Activated naive CD8-positive, alpha-beta T cell treated with anti-CD3 and anti-CD28 coated beads, Interleukin-2, amount 10 ng/mL, durations not matched to agents 7 days and 5 days (primary cell): ENCODE data around the gene PER3. TPM values are rescaled to one million over a fixed set of nuclear protein-coding genes. Genes with fewer than 3 reads are reported as not detected.

ENCODE experiments used
- ATAC-seq: fragments of 150-1000 bp; cut with Tn5 transposase; one replicate; pipeline ENCODE4 v1.10.0; 2021; ENCODE audit warnings: low read depth, moderate library complexity
- POLR2A ChIA-PET: fragments of 350-600 bp; sonication (Branson Sonifier 250); formaldehyde crosslinking; loops from one replicate; lab custom pipeline; 2021; ENCODE audit warnings: antibody characterized with exemption; lab: Charles Lee
- DNase-seq: peaks from one replicate; pipeline ENCODE4 v3.0.0; 2021
- H3K27ac Mint-ChIP-seq: one replicate; pipeline ENCODE4 v1.8.0; 2022; ENCODE audit warnings: mild to moderate bottlenecking, mixed read lengths
- H3K27me3 Mint-ChIP-seq: one replicate; pipeline ENCODE4 v1.8.0; 2022; ENCODE audit warnings: mild to moderate bottlenecking, moderate library complexity, mixed read lengths
- H3K36me3 Mint-ChIP-seq: one replicate; pipeline ENCODE4 v1.8.0; 2021; ENCODE audit warnings: mild to moderate bottlenecking, mixed read lengths
- H3K4me1 Mint-ChIP-seq: one replicate; pipeline ENCODE4 v1.8.0; 2021; ENCODE audit warnings: mixed read lengths
- H3K4me3 Mint-ChIP-seq: one replicate; pipeline ENCODE4 v1.8.0; 2022; ENCODE audit warnings: mild to moderate bottlenecking, moderate library complexity, mixed read lengths
- H3K9me3 Mint-ChIP-seq: one replicate; pipeline ENCODE4 v1.8.0; 2021; ENCODE audit warnings: mixed read lengths
- total RNA-seq, 2 experiments: library from RNA; stranded (reverse); gene quantifications; one replicate each; pipeline ENCODE4 v1.2.3, GENCODE V29; 2021

Gene PER3
- total RNA-seq, 2 experiments from 2014 or later, result 3.3 to 3.6 TPM

DNA sequence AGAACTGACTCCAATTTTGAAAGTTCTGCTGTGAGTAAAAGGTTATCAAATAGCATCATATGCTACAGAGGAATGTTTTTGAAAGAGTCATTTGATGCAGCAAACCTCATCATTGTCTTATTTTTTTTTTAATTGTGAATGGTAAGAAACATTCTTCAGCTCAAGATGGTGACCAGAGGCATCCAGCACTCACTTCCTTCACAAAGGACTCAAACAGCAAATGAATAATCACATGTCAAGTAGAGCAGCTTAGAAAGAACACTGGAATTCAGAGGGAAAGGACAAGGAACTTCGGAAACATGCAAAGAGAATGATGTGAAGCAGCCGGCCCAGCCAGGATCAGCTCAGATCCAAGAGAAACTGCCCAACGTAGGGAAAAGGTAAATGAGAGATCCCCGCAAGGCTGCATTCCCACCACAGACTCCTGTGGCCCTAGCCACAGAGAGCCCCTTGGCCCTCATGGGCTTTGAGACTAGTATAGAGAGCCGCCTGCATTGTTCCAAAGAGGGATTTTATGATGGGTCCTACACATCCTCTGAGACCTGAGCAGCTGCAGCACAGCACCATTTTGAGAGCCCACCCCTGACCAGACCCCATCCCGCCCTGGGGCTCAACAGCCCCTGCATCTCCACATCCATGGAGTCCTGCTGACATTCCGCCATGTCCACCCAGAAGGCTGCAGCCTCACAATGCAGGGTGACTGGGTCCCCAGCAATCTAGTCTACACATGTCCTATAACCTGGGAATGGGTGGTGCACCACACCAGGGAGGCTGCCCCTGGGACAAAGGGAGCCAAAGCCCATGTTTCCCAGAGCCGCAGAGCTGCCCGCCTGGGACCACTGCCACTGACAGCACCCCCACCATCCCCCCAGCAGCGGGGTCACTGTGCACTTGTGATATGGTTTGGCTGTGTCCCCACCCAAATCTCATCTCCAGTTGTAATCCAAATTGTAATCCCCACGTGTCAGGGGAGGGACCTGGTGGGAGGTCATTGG is 90.0 kb downstream of the PER3 start:
- Mint-ChIP-seq H3K27ac (no peak overlapping the region), H3K27me3 (peaks cover 2% of the 10 kb centered on the region), H3K4me1 (peaks cover 6% of the 10 kb centered on the region), H3K4me3 (no peak overlapping the region), H3K36me3 (peaks cover 7% of the 10 kb centered on the region), H3K9me3 (peaks cover 9% of the 10 kb centered on the region)
- no peak for DNase-seq
- POLR2A ChIA-PET, result no interaction called here
- no peak for ATAC-seq

DNA sequence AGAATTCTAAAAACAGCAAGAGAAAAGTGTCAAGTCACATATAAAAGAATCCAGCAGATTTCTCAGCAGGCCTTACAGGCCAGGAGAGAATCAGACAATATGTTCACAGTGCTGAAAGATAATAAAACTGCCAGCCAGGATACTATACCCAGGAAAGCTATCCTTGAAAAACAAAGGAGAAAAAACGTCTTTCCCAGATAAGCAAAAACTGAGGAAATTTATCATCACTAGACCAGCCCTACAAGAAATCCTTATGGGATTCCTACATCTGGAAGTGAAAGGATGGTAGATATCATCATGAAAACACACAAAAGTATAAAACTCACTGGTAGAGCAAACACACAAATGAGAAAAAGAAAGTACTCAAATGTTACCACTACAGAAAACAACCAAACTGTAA is 93.9 kb downstream of the PER3 start:
- DNase-seq, result no peak
- POLR2A ChIA-PET, result no interaction called here
- Mint-ChIP-seq H3K4me1 (peaks cover 6% of the 10 kb centered on the region), H3K27me3 (peaks cover 6% of the 10 kb centered on the region), H3K4me3 (no peak overlapping the region), H3K27ac (no peak overlapping the region), H3K9me3 (peaks cover 9% of the 10 kb centered on the region), H3K36me3 (peaks cover 7% of the 10 kb centered on the region)
- no peak for ATAC-seq

DNA sequence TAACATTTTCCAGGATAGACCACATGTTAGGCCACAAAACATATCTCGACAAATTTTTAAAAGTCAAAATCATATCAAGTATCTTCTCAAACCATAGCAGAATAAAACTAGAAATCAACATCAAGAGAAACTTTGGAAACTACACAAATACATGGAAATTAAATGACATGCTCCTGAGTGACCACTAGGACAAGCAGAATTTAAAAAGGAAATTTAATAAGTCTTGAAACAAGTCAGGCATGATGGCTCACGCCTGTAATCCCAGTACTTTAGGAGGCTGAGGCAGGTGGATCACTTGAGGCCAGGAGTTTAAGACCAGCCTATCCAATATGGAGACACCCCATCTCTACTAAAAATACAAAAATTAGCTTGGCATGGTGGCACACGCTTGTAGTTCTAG is 95.1 kb downstream of the PER3 start:
- peaks cover 6% of the 10 kb centered on the region for H3K4me1 Mint-ChIP-seq
- POLR2A ChIA-PET, result no interaction called here
- DNase-seq (no peak), ATAC-seq (no peak)
- H3K9me3 Mint-ChIP-seq, result peaks cover 9% of the 10 kb centered on the region
- H3K4me3 Mint-ChIP-seq, result no peak overlapping the region
- H3K36me3 Mint-ChIP-seq, result peaks cover 7% of the 10 kb centered on the region
- H3K27me3 Mint-ChIP-seq, result peaks cover 6% of the 10 kb centered on the region
- H3K27ac Mint-ChIP-seq, result no peak overlapping the region

DNA sequence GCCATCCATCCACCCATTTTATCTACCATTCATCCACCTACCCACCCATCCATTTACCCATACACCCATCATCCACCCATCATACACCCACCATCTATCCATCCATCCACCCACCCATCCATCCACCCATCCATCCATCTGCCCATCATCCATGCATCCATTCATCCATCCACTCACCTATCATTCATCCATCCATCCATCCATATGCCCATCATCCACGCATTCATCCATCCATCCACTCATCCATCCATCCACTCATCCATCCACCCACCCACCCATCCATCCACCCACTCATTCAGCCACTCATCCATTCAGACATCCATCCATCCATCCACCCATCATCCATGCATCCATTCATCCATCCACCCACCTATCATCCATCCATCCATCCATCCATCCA is 100.7 kb downstream of the PER3 start:
- H3K36me3 Mint-ChIP-seq, result peaks cover 1% of the 10 kb centered on the region
- DNase-seq, result no peak
- H3K27me3 Mint-ChIP-seq, result peaks cover 18% of the 10 kb centered on the region
- no peak for ATAC-seq
- peaks cover 4% of the 10 kb centered on the region for H3K9me3 Mint-ChIP-seq
- POLR2A ChIA-PET, result no interaction called here
- H3K4me1 Mint-ChIP-seq, result no peaks in the 10 kb centered on the region
- no peak overlapping the region for H3K27ac Mint-ChIP-seq
- H3K4me3 Mint-ChIP-seq, result no peak overlapping the region

DNA sequence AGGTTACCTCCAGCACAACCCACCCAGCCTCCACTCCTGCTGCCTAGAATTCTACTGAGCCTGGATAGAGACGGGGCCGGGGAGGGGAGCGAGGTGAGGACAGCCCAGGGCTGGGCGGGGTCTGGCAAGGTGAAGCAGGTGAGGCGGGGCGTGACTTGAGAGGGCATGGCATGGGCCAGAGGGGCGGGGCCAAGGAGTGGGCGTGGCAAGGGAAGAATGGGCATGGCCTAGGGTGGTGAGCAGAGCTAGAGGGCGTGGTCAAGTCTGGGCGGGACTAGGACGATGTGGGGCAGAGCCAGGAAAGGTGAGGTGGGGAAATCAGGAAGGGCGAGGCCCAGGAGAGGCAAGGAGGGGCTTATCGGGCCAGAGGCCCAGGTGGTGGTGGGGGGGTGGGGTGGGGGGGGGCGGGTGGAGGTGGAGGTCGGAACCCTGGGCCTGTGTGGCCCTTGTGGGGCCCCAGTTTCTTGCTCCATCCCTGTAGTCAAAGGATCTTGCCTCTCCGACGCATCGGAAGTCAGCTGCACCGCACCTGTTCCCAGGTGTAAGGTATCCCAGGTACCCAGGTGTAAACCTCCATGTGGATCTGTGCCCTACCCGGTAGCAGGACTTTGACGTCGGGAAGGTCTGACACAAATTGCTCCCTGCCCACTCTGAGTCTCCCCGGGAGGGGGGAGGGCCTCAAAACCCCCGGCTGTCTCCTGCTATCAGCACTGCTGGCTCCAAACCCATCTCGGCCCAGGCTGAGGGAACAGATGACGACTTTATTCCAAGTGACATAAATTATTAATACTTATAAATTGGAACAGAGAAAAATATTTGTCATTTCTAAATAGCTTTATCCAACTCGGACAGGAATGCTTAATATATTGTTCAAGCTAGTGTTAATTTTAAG is 101.7 kb downstream of the PER3 start:
- Mint-ChIP-seq H3K9me3 (peaks cover 5% of the 10 kb centered on the region), H3K27ac (no peak overlapping the region), H3K4me1 (no peaks in the 10 kb centered on the region), H3K27me3 (peaks cover 16% of the 10 kb centered on the region), H3K4me3 (no peak overlapping the region), H3K36me3 (peaks cover 1% of the 10 kb centered on the region)
- DNase-seq (no peak), ATAC-seq (no peak)
- POLR2A ChIA-PET, result no interaction called here

DNA sequence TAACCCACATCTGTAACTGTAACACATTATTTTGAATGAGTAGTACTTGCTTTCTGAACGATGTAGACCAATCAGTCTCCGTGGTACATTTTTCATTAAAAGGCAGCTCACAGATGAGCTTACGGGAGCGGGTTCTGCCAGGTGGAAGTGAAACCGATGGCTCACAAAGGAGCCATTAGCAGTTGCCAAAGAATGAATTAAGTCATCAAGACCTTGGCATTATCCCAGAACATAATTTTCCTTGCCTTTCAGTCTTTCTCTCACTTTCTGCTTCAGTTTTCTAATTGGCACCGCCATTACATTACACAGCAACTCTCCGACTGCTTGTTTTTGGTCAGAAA is 102.3 kb downstream of the PER3 start:
- DNase-seq, result no peak
- peaks cover 8% of the 10 kb centered on the region for H3K9me3 Mint-ChIP-seq
- no peak for ATAC-seq
- POLR2A ChIA-PET, result no interaction called here
- H3K4me3 Mint-ChIP-seq, result no peak overlapping the region
- H3K4me1 Mint-ChIP-seq, result no peaks in the 10 kb centered on the region
- peaks cover 16% of the 10 kb centered on the region for H3K27me3 Mint-ChIP-seq
- no peak overlapping the region for H3K27ac Mint-ChIP-seq
- H3K36me3 Mint-ChIP-seq, result peaks cover 1% of the 10 kb centered on the region

DNA sequence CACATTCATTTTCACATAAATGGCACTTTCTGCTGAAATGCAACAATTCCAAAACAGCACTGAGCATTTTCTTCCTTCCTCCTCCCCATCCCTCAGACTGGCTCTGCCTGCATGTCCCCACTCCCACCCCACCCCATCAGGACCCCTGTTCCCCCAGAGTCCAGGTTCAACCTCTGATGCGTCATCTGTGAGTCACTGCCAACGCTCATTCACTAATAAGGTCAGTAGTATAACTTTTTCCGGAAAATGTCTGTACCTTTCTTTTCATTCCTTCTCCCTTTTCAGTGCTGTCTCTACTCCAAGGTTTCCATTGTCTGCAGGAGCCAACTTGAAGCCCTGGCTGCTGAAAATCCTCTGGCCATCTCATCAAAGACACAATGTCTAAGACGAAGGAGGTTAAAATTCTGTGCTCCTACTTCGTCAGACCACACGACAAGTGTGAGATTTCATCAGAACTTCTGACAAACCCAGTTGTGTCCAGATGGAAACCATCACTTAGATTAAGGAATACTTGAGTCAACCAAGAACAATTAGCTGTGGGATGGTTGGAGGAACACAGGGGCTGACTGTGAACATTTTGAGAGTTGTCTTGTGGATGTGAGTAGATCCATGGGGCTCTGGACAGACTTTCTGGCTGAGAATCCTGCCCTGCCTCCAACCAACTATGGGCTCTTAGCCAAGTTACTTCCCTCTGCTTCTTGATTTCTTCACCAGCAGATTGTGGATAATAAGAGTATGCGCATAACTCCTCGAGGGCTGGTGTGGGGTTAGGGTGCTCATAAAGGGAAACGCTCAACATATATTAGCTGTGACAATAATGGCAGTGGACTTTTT is 104.4 kb downstream of the PER3 start:
- H3K4me3 Mint-ChIP-seq, result no peak overlapping the region
- ATAC-seq (no peak), DNase-seq (no peak)
- POLR2A ChIA-PET, result no interaction called here
- no peak overlapping the region for H3K27ac Mint-ChIP-seq
- H3K27me3 Mint-ChIP-seq, result peaks cover 16% of the 10 kb centered on the region
- H3K36me3 Mint-ChIP-seq, result peaks cover 1% of the 10 kb centered on the region
- H3K4me1 Mint-ChIP-seq, result no peaks in the 10 kb centered on the region
- H3K9me3 Mint-ChIP-seq, result peaks cover 8% of the 10 kb centered on the region

DNA sequence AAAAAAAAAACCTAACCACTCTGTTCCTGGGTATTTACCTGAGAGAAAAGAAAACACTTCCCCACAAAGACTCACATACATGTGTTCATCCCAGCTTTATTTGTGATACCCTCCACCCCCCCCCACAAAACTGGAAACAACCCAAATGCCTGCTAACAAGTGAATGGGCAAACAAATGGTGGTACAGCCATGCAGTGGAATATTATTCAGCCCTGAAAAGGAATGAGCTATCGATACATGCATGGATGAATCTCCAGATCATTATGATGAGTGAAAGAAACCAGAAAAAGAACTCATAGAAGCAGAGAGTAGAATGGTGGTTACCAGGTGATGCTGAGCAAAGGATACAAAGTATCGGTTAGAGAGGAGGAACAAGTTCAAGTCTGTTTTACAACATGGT is 106.8 kb downstream of the PER3 start:
- DNase-seq, result no peak
- Mint-ChIP-seq H3K4me3 (no peak overlapping the region), H3K27ac (no peak overlapping the region), H3K27me3 (peaks cover 11% of the 10 kb centered on the region), H3K36me3 (no peaks in the 10 kb centered on the region), H3K4me1 (no peaks in the 10 kb centered on the region), H3K9me3 (peaks cover 3% of the 10 kb centered on the region)
- no peak for ATAC-seq
- POLR2A ChIA-PET, result no interaction called here

DNA sequence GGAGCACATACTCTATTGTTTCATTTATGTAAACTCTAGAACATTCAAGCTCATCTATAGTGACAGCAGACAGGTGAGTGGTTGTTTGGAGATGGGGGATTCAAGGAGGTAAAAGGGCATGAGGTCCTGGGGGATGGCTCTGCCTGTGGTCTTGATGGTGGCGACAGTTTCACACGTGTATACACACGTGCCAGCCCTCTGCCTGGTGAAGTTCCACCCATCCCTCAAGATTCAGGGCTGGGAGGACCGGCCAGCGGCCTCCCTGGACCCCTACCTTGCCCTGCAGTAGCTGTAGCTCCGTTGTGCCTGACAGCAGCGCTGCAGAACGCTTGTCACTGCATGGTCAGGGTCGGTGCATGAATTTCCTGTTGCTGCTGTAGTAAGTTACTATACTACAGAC is 107.7 kb downstream of the PER3 start:
- no peak for ATAC-seq
- Mint-ChIP-seq H3K27ac (no peak overlapping the region), H3K4me3 (no peak overlapping the region), H3K36me3 (no peaks in the 10 kb centered on the region), H3K9me3 (peaks cover 3% of the 10 kb centered on the region), H3K4me1 (no peaks in the 10 kb centered on the region), H3K27me3 (peaks cover 11% of the 10 kb centered on the region)
- DNase-seq, result no peak
- POLR2A ChIA-PET, result no interaction called here

DNA sequence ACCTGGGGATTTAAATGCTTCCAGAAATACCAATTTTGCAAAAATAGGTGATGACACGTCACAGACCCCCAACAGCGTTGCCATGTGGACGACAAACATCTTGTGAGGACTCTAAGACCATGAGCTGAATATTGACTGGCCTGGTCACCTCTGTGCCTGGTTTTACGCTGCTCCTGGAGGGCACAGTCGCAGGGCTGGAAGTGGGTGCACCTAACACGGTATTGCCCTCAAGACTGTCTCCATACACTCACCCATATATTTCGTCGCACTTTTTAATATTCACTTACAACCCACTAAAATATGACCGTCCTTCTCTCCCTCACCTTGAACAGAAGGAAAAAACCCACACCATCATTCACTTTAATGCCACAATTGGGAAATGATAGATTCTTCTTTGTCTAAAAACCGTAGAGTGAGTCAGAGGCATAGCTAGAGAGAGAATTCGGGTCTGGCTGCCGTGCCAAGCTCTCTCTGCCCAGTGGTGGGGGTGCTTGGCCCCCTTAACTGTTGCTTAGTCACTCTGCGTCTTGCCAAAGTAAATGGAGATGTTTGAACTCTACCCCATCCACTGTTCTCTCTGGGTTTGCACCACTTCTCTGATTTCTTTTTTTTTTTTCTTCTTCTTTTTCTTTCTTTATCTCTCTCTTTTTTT is 109.6 kb downstream of the PER3 start:
- Mint-ChIP-seq H3K9me3 (peaks cover 3% of the 10 kb centered on the region), H3K27ac (no peak overlapping the region), H3K27me3 (peaks cover 3% of the 10 kb centered on the region), H3K36me3 (no peaks in the 10 kb centered on the region), H3K4me3 (no peak overlapping the region), H3K4me1 (no peaks in the 10 kb centered on the region)
- no peak for DNase-seq
- no peak for ATAC-seq
- POLR2A ChIA-PET, result no interaction called here
